GM23248 (cell line): ENCODE data around the gene FAM221A. TPM values are rescaled to one million over a fixed set of nuclear protein-coding genes. Genes with fewer than 3 reads are reported as not detected.

Experiments used
- DNase-seq: peaks from one replicate; pipeline ENCODE4 v3.0.0-alpha.2; 2015
- H2AFZ ChIP-seq: fragments of 200-600 bp; sonication (generic); 2 replicates; pipeline ENCODE4 v1.6.1; 2016; ENCODE audit warnings: antibody characterized with exemption
- H3F3A ChIP-seq: fragments of 200-600 bp; sonication (generic); 2 replicates; pipeline ENCODE4 v1.6.1; 2016; ENCODE audit warnings: mild to moderate bottlenecking, antibody characterized with exemption, mixed run types; ENCODE audit not compliant: insufficient read depth
- H3K27ac ChIP-seq: fragments of 200-600 bp; sonication (generic); 2 replicates; pipeline ENCODE4 v1.5.1; 2016; ENCODE audit warnings: mild to moderate bottlenecking
- H3K27me3 ChIP-seq: fragments of 200-600 bp; sonication (generic); replicated peaks from 2 replicates; pipeline ENCODE4 v1.6.1; 2016; ENCODE audit warnings: mild to moderate bottlenecking; ENCODE audit not compliant: insufficient read depth
- H3K36me3 ChIP-seq: fragments of 200-600 bp; sonication (generic); 2 replicates; pipeline ENCODE4 v1.6.1; 2016; ENCODE audit warnings: low read depth, mild to moderate bottlenecking
- H3K4me1 ChIP-seq: fragments of 200-600 bp; sonication (generic); 2 replicates; pipeline ENCODE4 v1.6.1; 2016; ENCODE audit warnings: mild to moderate bottlenecking; ENCODE audit not compliant: insufficient read depth
- H3K4me2 ChIP-seq: fragments of 200-600 bp; sonication (generic); one replicate; pipeline ENCODE4 v1.6.1; 2016; ENCODE audit warnings: mild to moderate bottlenecking; ENCODE audit not compliant: unreplicated experiment
- H3K4me3 ChIP-seq: fragments of 200-600 bp; sonication (generic); 2 replicates; pipeline ENCODE4 v1.5.1; 2016; ENCODE audit warnings: mild to moderate bottlenecking
- H3K79me2 ChIP-seq: fragments of 200-600 bp; sonication (generic); 2 replicates; pipeline ENCODE4 v1.6.1; 2016; ENCODE audit warnings: mild to moderate bottlenecking; ENCODE audit not compliant: insufficient read depth
- H3K9ac ChIP-seq: fragments of 200-600 bp; sonication (generic); 2 replicates; pipeline ENCODE4 v1.6.1; 2016; ENCODE audit warnings: mild to moderate bottlenecking
- H3K9me2 ChIP-seq: fragments of 200-600 bp; sonication (generic); 2 replicates; pipeline ENCODE4 v1.6.1; 2016; ENCODE audit warnings: mixed run types, mild to moderate bottlenecking, moderate library complexity; ENCODE audit not compliant: insufficient read depth
- H3K9me3 ChIP-seq: fragments of 200-600 bp; sonication (generic); one replicate; pipeline ENCODE4 v1.6.1; 2017; ENCODE audit warnings: low read depth
- H4K20me1 ChIP-seq: fragments of 200-600 bp; sonication (generic); 2 replicates; pipeline ENCODE4 v1.6.0; 2016; ENCODE audit not compliant: insufficient read depth
- EZH2 ChIP-seq: fragments of 200-600 bp; sonication (generic); IDR thresholded peaks from 2 replicates; pipeline ENCODE4 v1.6.1; 2018; ENCODE audit warnings: antibody characterized with exemption, mild to moderate bottlenecking; ENCODE audit not compliant: insufficient read depth, poor library complexity, severe bottlenecking
- EZH2phosphoT487 ChIP-seq: fragments of 200-600 bp; sonication (generic); IDR thresholded peaks from 2 replicates; pipeline ENCODE4 v1.6.1; 2018; ENCODE audit warnings: antibody characterized with exemption, moderate library complexity, mild to moderate bottlenecking, low read depth; ENCODE audit not compliant: insufficient read depth
- WGBS, 2 experiments: methylation state at CpG; one replicate each; pipeline ENCODE4 v1.1.6; 2015 to 2017; ENCODE audit warnings: low lambda C conversion rate in 2 of 2, low coverage in 1 of 2; ENCODE audit errors: missing lambda C conversion rate in 2 of 2; 5-methylcytosine and 5-hydroxymethylcytosine counted together
- in situ Hi-C: fragments of 300-500 bp; cut with MboI; formaldehyde crosslinking; loops from 2 replicates; pipeline ENCODE4 v1.15.0; 2020
- polyA plus RNA-seq: library from polyadenylated mRNA; unstranded; fragments of >200 nt; fragmentation: Nextera tagmentation; extraction: Ambion mirVana; gene quantifications from 2 replicates; pipeline ENCODE4 v1.2.1, GENCODE V29; 2016
- total RNA-seq: library from RNA; depleted of rRNA; stranded (reverse); fragments of >200 nt; shearing (Covaris generic); gene quantifications from 2 replicates; pipeline ENCODE4 v1.2.3, GENCODE V29; 2014

FAM221A gene
- total and polyA plus RNA-seq, 2 experiments from 2014 or later = 0.43 to 0.60 TPM

GRCh38 chr7:23696916-23697441 lies 17.0 kb downstream of the FAM221A start:
- DNase-seq = peak; percentile 58
- Histone ChIP-seq H3K4me2 (no peak overlapping the region), H3K4me1 (no peaks in the 10 kb centered on the region), H3K9ac (no peak overlapping the region), H3K79me2 (no peaks in the 10 kb centered on the region), H2AFZ (peak overlapping the region; percentile 46; the same call in 1 of the 2 replicates), H3K27me3 (no peaks in the 10 kb centered on the region), H3K4me3 (no peak overlapping the region), H4K20me1 (no peaks in the 10 kb centered on the region), H3K9me3 (no peaks in the 10 kb centered on the region), H3K36me3 (no peaks in the 10 kb centered on the region), H3K27ac (no peak overlapping the region), H3K9me2 (no peaks in the 10 kb centered on the region), H3F3A (no peaks in the 10 kb centered on the region)
- no peak for TF ChIP-seq EZH2
- no peak for TF ChIP-seq EZH2phosphoT487
- in situ Hi-C loops = no loop called here
- 23 to 31% methylated on average over 6 to 7 of the region's 7 CpGs for WGBS, 2 experiments

DNA sequence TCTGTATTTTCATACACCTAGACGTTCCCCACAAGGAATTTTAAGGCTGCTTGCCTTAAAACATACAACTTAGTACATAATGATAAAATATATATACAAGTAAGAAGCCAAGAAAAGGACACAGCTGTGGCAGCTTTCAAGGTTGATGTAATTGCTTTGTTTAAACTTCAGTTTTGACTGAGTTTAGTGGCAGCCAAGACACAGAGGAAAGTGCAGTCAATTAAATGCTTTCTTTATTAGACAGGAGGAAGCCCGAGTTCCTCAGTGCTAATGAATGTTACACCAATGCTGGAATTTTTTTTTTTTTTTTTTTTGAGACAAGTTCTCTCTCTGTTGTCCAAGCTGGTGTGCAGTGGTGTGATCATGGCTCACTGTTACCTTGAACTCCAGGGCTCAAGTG lies 18.8 kb downstream of the FAM221A start:
- Histone ChIP-seq H3K4me2 (no peak overlapping the region), H3K27me3 (no peaks in the 10 kb centered on the region), H4K20me1 (no peaks in the 10 kb centered on the region), H3K27ac (no peak overlapping the region), H2AFZ (no peak overlapping the region), H3K4me1 (no peaks in the 10 kb centered on the region), H3K4me3 (no peak overlapping the region), H3F3A (no peaks in the 10 kb centered on the region), H3K9me2 (no peaks in the 10 kb centered on the region), H3K9ac (no peak overlapping the region), H3K79me2 (no peaks in the 10 kb centered on the region), H3K36me3 (no peaks in the 10 kb centered on the region), H3K9me3 (no peaks in the 10 kb centered on the region)
- 44 to 61% methylated on average over 2 of the region's 2 CpGs for WGBS, 2 experiments
- no peak for DNase-seq
- TF ChIP-seq EZH2 = no peak
- TF ChIP-seq EZH2phosphoT487 = no peak
- in situ Hi-C loops = no loop called here

DNA sequence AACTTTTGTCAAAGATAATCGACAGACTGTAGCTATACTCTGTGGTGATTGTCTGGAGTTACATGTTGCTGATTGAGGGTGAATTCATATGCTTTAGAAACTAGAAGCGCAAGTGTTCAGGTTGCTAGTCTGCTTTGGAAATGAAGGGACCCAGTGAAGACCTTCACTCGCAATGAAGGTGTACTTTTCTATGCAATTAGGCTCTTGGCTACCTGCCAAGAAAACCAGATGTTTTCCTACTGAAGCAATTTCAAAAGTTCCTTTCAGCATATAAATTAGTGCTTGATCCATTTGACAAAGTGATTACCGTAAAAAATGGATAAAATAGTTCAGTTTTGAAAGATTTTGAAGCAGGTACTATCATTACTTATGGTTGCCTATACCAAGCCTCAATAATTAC lies 20.0 kb downstream of the FAM221A start:
- Histone ChIP-seq H3K9ac (no peak overlapping the region), H4K20me1 (no peaks in the 10 kb centered on the region), H3K79me2 (no peaks in the 10 kb centered on the region), H3K4me2 (no peak overlapping the region), H3K9me2 (no peaks in the 10 kb centered on the region), H3K9me3 (no peaks in the 10 kb centered on the region), H3K4me3 (no peak overlapping the region), H2AFZ (no peak overlapping the region), H3K27me3 (no peaks in the 10 kb centered on the region), H3K4me1 (no peaks in the 10 kb centered on the region), H3K36me3 (no peaks in the 10 kb centered on the region), H3K27ac (no peak overlapping the region), H3F3A (no peaks in the 10 kb centered on the region)
- in situ Hi-C loops = no loop called here
- TF ChIP-seq EZH2phosphoT487 = no peak
- TF ChIP-seq EZH2 = no peak
- 76 to 80% methylated on average over 4 of the region's 4 CpGs for WGBS, 2 experiments
- DNase-seq = no peak

- no peak for DNase-seq
- Histone ChIP-seq H3K4me2 (no peak overlapping the region), H3K9me2 (no peaks in the 10 kb centered on the region), H3K27me3 (no peaks in the 10 kb centered on the region), H3K27ac (no peak overlapping the region), H3K9ac (no peak overlapping the region), H3K79me2 (no peaks in the 10 kb centered on the region), H3K36me3 (no peaks in the 10 kb centered on the region), H3F3A (peaks cover 3% of the 10 kb centered on the region; the same call in 1 of the 2 replicates), H3K4me3 (no peak overlapping the region), H2AFZ (no peak overlapping the region), H4K20me1 (no peaks in the 10 kb centered on the region), H3K4me1 (peaks cover 12% of the 10 kb centered on the region), H3K9me3 (no peaks in the 10 kb centered on the region)
- in situ Hi-C loops = no loop called here
- TF ChIP-seq EZH2phosphoT487 (no peak), EZH2 (no peak)
- WGBS, 2 experiments = 85 to 87% methylated on average over 7 of the region's 7 CpGs
These were observed 29.2 kb downstream of the FAM221A start for GRCh38 chr7:23709081-23709750.
